CD1c-positive myeloid dendritic cell (primary cell): ENCODE data around the gene CPNE9.

Experiments
- DNase-seq: peaks from one replicate; pipeline ENCODE4 v3.0.0-alpha.2; 2016; ENCODE audit errors: extremely low spot score

CPNE9 gene

GRCh38 chr3:9716801-9717555 lies 13.3 kb downstream of the CPNE9 start:
- DNase-seq = peak; percentile 63

GRCh38 chr3:9717563-9717962 lies 13.9 kb downstream of the CPNE9 start:
- DNase-seq = no peak

GRCh38 chr3:9718118-9718517 lies 14.5 kb downstream of the CPNE9 start:
- no peak for DNase-seq

GRCh38 chr3:9721015-9721699 lies 17.5 kb downstream of the CPNE9 start:
- no peak for DNase-seq

GRCh38 chr3:9721700-9722060 lies 18.0 kb downstream of the CPNE9 start:
- no peak for DNase-seq

- no peak for DNase-seq
These were observed 22.3 kb downstream of the CPNE9 start for GRCh38 chr3:9725775-9726515.

- DNase-seq = peak; percentile 56
These were observed 23.5 kb downstream of the CPNE9 start for GRCh38 chr3:9727041-9727595.

GRCh38 chr3:9727743-9728142 lies 24.1 kb downstream of the CPNE9 start:
- DNase-seq = no peak

- DNase-seq = no peak
These were observed 25.8 kb downstream of the CPNE9 start for GRCh38 chr3:9729419-9729818.

- DNase-seq = peak; percentile 76
These were observed 27.1 kb downstream of the CPNE9 start for GRCh38 chr3:9730657-9731205.

GRCh38 chr3:9731206-9732079 lies 27.8 kb downstream of the CPNE9 start, which contains the start of gene BRPF1:
Gene BRPF1 (plus strand): TSS chr3:9731735. CDS start chr3:9734141, 2,406 bp downstream.
- peak; percentile 99 for DNase-seq

GRCh38 chr3:9732080-9732739 lies 28.6 kb downstream of the CPNE9 start:
- DNase-seq = peak; percentile 77

GRCh38 chr3:9732740-9733115 lies 29.1 kb downstream of the CPNE9 start:
- DNase-seq = no peak

GRCh38 chr3:9736831-9737230 lies 33.2 kb downstream of the CPNE9 start:
- no peak for DNase-seq

- no peak for DNase-seq
These were observed 35.5 kb downstream of the CPNE9 start for GRCh38 chr3:9739181-9739580.

- no peak for DNase-seq
These were observed 38.9 kb downstream of the CPNE9 start for GRCh38 chr3:9742560-9742959.

- DNase-seq = no peak
These were observed 39.9 kb downstream of the CPNE9 start for GRCh38 chr3:9743548-9743947.

- DNase-seq = no peak
These were observed 40.5 kb downstream of the CPNE9 start for GRCh38 chr3:9744162-9744561.

GRCh38 chr3:9745521-9745920 lies 41.9 kb downstream of the CPNE9 start:
- no peak for DNase-seq

GRCh38 chr3:9746330-9746729 lies 42.7 kb downstream of the CPNE9 start:
- DNase-seq = no peak

GRCh38 chr3:9747267-9747666 lies 43.6 kb downstream of the CPNE9 start:
- no peak for DNase-seq
